ENCODE results near the gene FOSB.

The FOSB gene

GRCh38 chr19:45437328-45437727, 30.5 kb upstream of the FOSB start:
- no peaks in the 10 kb centered on the region for H3K36me3 ChIP-seq
- H3K9ac ChIP-seq = no peak overlapping the region
- no peaks in the 10 kb centered on the region for H3K9me3 ChIP-seq (replicated peaks in 1 of 11)
- H3K27ac ChIP-seq = no peak overlapping the region
- H3K4me2 ChIP-seq = no peak overlapping the region
- H4K20me1 ChIP-seq = no peaks in the 10 kb centered on the region
- no peaks in the 10 kb centered on the region for H3K27me3 ChIP-seq
- TF ChIP-seq Cebpa-rat (IDR thresholded peaks at IDR 0.05) = no peak
- H3K4me1 ChIP-seq = peaks cover 22 to 37% (median 34%) of the 10 kb centered on the region in 10 experiments
- no peak overlapping the region for H3K4me3 ChIP-seq

GRCh38 chr19:45439190-45439568, 28.6 kb upstream of the FOSB start:
- H3K4me3 ChIP-seq = peak overlapping the region; percentile 57 to 76 (median 69)
- H4K20me1 ChIP-seq = no peaks in the 10 kb centered on the region
- H3K4me1 ChIP-seq = peaks cover 37 to 51% (median 44%) of the 10 kb centered on the region in 10 experiments
- peak overlapping the region; percentile 79 to 93 (median 92); a peak in 21 of 22 replicates for H3K27ac ChIP-seq
- H3K36me3 ChIP-seq = no peaks in the 10 kb centered on the region
- no peaks in the 10 kb centered on the region for H3K9me3 ChIP-seq (replicated peaks in 1 of 11)
- H3K4me2 ChIP-seq = peak overlapping the region; percentile 68 to 90 (median 81)
- no peaks in the 10 kb centered on the region for H3K27me3 ChIP-seq
- TF ChIP-seq Cebpa-rat (IDR thresholded peaks at IDR 0.05) = no peak
- H3K9ac ChIP-seq = peak overlapping the region; percentile 78 to 91 (median 88)

- Histone ChIP-seq H3K4me1 (peaks cover 41 to 55% (median 48%) of the 10 kb centered on the region in 10 experiments), H3K9ac (peak overlapping the region; percentile 78 to 91 (median 88)), H3K4me2 (peak overlapping the region; percentile 68 to 90 (median 81)), H3K9me3 (replicated peaks in 1 of 11) (no peaks in the 10 kb centered on the region), H3K27ac (peak overlapping the region; percentile 79 to 93 (median 92)), H3K4me3 (peak overlapping the region; percentile 57 to 76 (median 69)), H3K27me3 (no peaks in the 10 kb centered on the region), H4K20me1 (no peaks in the 10 kb centered on the region), H3K36me3 (no peaks in the 10 kb centered on the region)
- no peak for TF ChIP-seq Cebpa-rat (IDR thresholded peaks at IDR 0.05)
These were observed 28.1 kb upstream of the FOSB start for GRCh38 chr19:45439569-45440258.

GRCh38 chr19:45440259-45440638, 27.5 kb upstream of the FOSB start:
- Histone ChIP-seq H3K4me3 (peak overlapping the region; percentile 57 to 76 (median 69)), H3K4me2 (peak overlapping the region; percentile 68 to 90 (median 81)), H3K27me3 (no peaks in the 10 kb centered on the region), H3K36me3 (no peaks in the 10 kb centered on the region), H3K27ac (peak overlapping the region; percentile 79 to 93 (median 92); a peak in 20 of 22 replicates), H3K9ac (peak overlapping the region; percentile 78 to 91 (median 88); a peak in 21 of 22 replicates), H4K20me1 (no peaks in the 10 kb centered on the region), H3K9me3 (replicated peaks in 1 of 11) (no peaks in the 10 kb centered on the region), H3K4me1 (peaks cover 46 to 61% (median 54%) of the 10 kb centered on the region in 10 experiments)
- no peak for TF ChIP-seq Cebpa-rat (IDR thresholded peaks at IDR 0.05)

DNA sequence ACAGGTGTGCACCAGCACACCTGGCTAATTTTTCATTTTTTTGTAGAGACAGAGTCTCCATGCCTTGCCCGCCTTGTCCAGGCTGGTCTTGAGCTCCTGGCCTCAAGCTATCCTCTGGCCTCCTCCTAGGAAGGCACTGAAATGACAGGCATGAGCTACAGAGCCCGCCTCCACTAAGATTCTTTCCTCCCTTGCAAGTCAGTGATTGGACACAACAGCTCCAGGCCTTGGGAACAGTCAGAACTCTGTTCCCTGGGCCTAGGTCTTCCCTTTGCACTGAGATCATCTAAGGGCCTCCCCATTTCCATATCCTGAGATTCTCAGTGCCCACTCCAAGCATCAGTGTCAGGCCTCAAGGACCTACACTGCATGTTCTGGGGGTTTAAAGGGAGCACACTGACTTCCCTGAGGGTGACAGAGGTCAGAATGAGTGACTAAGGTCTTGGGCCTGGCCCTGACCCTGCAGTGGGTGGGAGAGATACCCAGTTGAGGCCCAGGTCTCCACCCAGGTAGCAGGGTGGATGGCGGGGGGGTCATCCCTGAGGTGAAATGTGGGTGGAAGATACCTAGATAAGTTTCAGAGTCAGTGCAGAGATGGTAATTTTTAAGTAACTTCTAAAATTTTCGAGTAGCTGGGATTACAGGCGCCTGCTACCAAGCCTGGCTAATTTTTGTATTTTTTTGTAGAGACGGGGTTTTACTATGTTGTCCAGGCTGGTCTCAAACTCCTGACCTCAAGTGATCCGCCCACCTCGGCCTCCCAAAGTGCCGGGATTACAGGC, 26.7 kb upstream of the FOSB start:
- no peaks in the 10 kb centered on the region for H3K36me3 ChIP-seq
- H3K9me3 ChIP-seq (replicated peaks in 1 of 11) = no peaks in the 10 kb centered on the region
- H3K27me3 ChIP-seq = no peaks in the 10 kb centered on the region
- peak overlapping the region; percentile 68 to 90 (median 81) for H3K4me2 ChIP-seq
- peak overlapping the region in 10 of 11 experiments; percentile 78 to 91 (median 88); a peak in 15 of 22 replicates for H3K9ac ChIP-seq
- H3K4me1 ChIP-seq = peaks cover 46 to 69% (median 62%) of the 10 kb centered on the region in 10 experiments
- no peaks in the 10 kb centered on the region for H4K20me1 ChIP-seq
- H3K27ac ChIP-seq = peak overlapping the region in 10 of 11 experiments; percentile 79 to 93 (median 92); a peak in 18 of 22 replicates
- TF ChIP-seq Cebpa-rat (IDR thresholded peaks at IDR 0.05) = no peak
- no peak overlapping the region; a peak in 1 of 20 replicates for H3K4me3 ChIP-seq

DNA sequence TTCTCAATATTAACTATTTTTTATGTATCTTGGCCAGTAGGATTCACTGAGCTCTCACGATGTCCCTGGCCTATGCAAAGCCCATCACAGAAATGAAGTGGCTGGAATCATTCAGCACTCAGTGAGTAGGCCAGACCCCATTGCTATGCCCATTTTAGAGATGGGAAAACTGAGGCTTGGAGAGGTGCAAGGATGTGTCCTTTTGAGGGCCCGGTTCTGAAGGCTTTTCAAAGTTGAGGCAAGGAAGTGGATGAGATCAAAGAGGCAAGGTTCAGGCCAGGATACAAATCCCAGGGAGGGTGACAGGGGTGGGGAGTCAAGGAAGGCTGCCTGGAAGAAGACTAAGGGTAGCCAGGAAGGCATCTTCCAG, 25.4 kb upstream of the FOSB start:
- Histone ChIP-seq H3K4me2 (peak overlapping the region; percentile 76 to 97 (median 91)), H3K27ac (peak overlapping the region in 10 of 11 experiments; percentile 87 to 94 (median 92); a peak in 20 of 22 replicates), H3K27me3 (no peaks in the 10 kb centered on the region), H3K4me3 (peak overlapping the region in 5 of 10 experiments; percentile 56 to 68 (median 59); a peak in 5 of 20 replicates), H3K4me1 (peaks cover 46 to 78% (median 63%) of the 10 kb centered on the region in 10 experiments), H3K36me3 (no peaks in the 10 kb centered on the region), H3K9ac (peak overlapping the region in 9 of 11 experiments; percentile 78 to 88 (median 83); a peak in 18 of 22 replicates), H4K20me1 (no peaks in the 10 kb centered on the region), H3K9me3 (replicated peaks in 1 of 11) (no peaks in the 10 kb centered on the region)
- TF ChIP-seq Cebpa-rat (IDR thresholded peaks at IDR 0.05) = no peak

DNA sequence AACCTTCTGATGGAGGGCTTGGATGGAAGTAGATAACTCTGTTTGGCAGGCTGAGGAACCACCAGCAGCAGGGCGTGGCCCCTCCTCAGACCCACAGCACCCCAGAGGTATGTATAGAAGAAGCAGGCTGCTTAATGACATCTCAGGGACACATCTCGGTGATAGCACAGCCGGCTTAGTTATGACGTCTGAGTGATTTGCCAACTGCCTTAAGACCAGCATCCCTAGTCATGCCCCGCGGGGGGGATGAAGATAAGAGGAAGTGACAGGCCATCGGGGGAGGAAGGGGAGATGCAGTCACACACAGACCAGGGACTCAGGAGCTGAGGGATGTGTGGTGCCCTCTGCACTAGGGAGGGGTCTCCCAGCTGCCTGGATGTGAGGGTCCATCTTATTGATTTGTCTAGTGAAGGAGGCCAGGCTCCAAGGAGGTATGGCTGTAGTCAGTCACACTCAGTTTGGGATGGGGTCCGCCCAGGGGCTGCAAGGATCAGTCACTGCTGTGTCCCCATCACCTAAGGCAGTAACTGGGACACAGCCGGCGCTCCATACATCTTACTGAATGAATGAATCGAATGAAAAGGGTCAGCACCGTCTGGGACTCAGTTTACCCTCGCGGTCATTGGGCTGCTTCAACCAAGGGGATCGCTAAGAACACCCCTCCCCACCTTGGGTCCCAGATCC, 24.9 kb upstream of the FOSB start:
- H3K4me1 ChIP-seq = peaks cover 46 to 79% (median 63%) of the 10 kb centered on the region in 10 experiments
- H3K27ac ChIP-seq = peak overlapping the region; percentile 68 to 94 (median 92); a peak in 21 of 22 replicates
- peak overlapping the region; percentile 72 to 88 (median 83) for H3K9ac ChIP-seq
- no peaks in the 10 kb centered on the region for H3K36me3 ChIP-seq
- H3K9me3 ChIP-seq (replicated peaks in 1 of 11) = no peaks in the 10 kb centered on the region
- no peaks in the 10 kb centered on the region for H3K27me3 ChIP-seq
- peak overlapping the region; percentile 45 to 68 (median 57) for H3K4me3 ChIP-seq
- no peaks in the 10 kb centered on the region for H4K20me1 ChIP-seq
- TF ChIP-seq Cebpa-rat (IDR thresholded peaks at IDR 0.05) = no peak
- H3K4me2 ChIP-seq = peak overlapping the region; percentile 76 to 97 (median 91)

GRCh38 chr19:45443462-45444317, 24.1 kb upstream of the FOSB start:
- peak overlapping the region; percentile 72 to 88 (median 83) for H3K9ac ChIP-seq

More at GRCh38 chr19:45443462-45444317, 24.1 kb upstream of the FOSB start:
- Histone ChIP-seq H3K4me3 (peak overlapping the region; percentile 45 to 68 (median 57)), H3K27ac (peak overlapping the region; percentile 68 to 94 (median 92)), H3K4me1 (peaks cover 44 to 83% (median 65%) of the 10 kb centered on the region in 10 experiments), H3K4me2 (peak overlapping the region; percentile 76 to 97 (median 91)), H3K9me3 (replicated peaks in 1 of 11) (no peaks in the 10 kb centered on the region), H4K20me1 (no peaks in the 10 kb centered on the region), H3K27me3 (no peaks in the 10 kb centered on the region), H3K36me3 (no peaks in the 10 kb centered on the region)
- TF ChIP-seq Cebpa-rat (IDR thresholded peaks at IDR 0.05) = peak in 9 of 11 experiments; percentile 71 to 97 (median 92); a peak in 18 of 22 replicates

Measured in BLaER1 treated with 17β-estradiol and CSF1 and Interleukin-3, amounts not matched to agents 10 nM and 100 nM (cell line).